HepG2 (cell line): ENCODE results near the gene KIAA1755. TPM values are rescaled to one million over a fixed set of nuclear protein-coding genes. Genes with fewer than 3 reads are reported as not detected.
A peak's percentile ranks its signal among the peaks of the same experiment; 100 is the strongest.

Experiments
- GTF3A ChIP-seq: sonication (generic); formaldehyde crosslinking; conservative IDR thresholded peaks from 2 replicates; pipeline ENCODE4 v1.4.0; 2020; ENCODE audit warnings: mild to moderate bottlenecking, missing genetic modification reagents
- KDM2A ChIP-seq: sonication (generic); formaldehyde crosslinking; IDR thresholded peaks from 2 replicates; pipeline ENCODE4 v1.4.0; 2020; ENCODE audit warnings: low read depth, missing genetic modification reagents, borderline replicate concordance
- KDM5B ChIP-seq: sonication (generic); formaldehyde crosslinking; IDR thresholded peaks from 2 replicates; pipeline ENCODE4 v1.4.0; 2020; ENCODE audit warnings: missing genetic modification reagents, mild to moderate bottlenecking, borderline replicate concordance
- MLLT10 ChIP-seq: sonication (generic); formaldehyde crosslinking; IDR thresholded peaks from 2 replicates; pipeline ENCODE4 v1.4.0; 2020; ENCODE audit warnings: missing genetic modification reagents
- MTF1 ChIP-seq: sonication (generic); formaldehyde crosslinking; IDR thresholded peaks from 2 replicates; pipeline ENCODE4 v1.5.0; 2020; ENCODE audit warnings: missing genetic modification reagents
- PHF20 ChIP-seq: sonication (generic); formaldehyde crosslinking; IDR thresholded peaks from 2 replicates; pipeline ENCODE4 v1.5.0; 2020; ENCODE audit warnings: mild to moderate bottlenecking, missing genetic modification reagents
- RELA ChIP-seq: sonication (generic); formaldehyde crosslinking; IDR thresholded peaks from 2 replicates; pipeline ENCODE4 v1.4.0; 2020; ENCODE audit warnings: missing genetic modification reagents
- REPIN1 ChIP-seq: sonication (generic); formaldehyde crosslinking; IDR thresholded peaks from 2 replicates; pipeline ENCODE4 v1.8.0; 2022; ENCODE audit warnings: missing genetic modification reagents, low read depth, mild to moderate bottlenecking, borderline replicate concordance
- RFX3 ChIP-seq: IDR thresholded peaks from 2 replicates; pipeline ENCODE4 v1.6.1; 2016; ENCODE audit warnings: missing biosample characterization, missing genetic modification reagents
- STAG1 ChIP-seq: sonication (generic); formaldehyde crosslinking; IDR thresholded peaks from 2 replicates; pipeline ENCODE4 v1.4.0; 2020; ENCODE audit warnings: missing genetic modification reagents
- TFDP2 ChIP-seq: sonication (generic); formaldehyde crosslinking; IDR thresholded peaks from 2 replicates; pipeline ENCODE4 v1.4.0; 2020; ENCODE audit warnings: missing genetic modification reagents
- ZFAT ChIP-seq: sonication (generic); formaldehyde crosslinking; conservative IDR thresholded peaks from 2 replicates; pipeline ENCODE4 v1.8.1; 2023; ENCODE audit warnings: missing genetic modification reagents, inconsistent platforms
- ZHX1 ChIP-seq: sonication (generic); formaldehyde crosslinking; IDR thresholded peaks from 2 replicates; pipeline ENCODE4 v1.8.1; 2022; ENCODE audit warnings: low read depth, mild to moderate bottlenecking, missing genetic modification reagents
- ZNF296 ChIP-seq: sonication (generic); formaldehyde crosslinking; conservative IDR thresholded peaks from 2 replicates; pipeline ENCODE4 v1.5.0; 2020; ENCODE audit warnings: mild to moderate bottlenecking, missing genetic modification reagents
- ZNF407 ChIP-seq: sonication (generic); formaldehyde crosslinking; IDR thresholded peaks from one replicate; pipeline ENCODE4 v1.5.1; 2020; ENCODE audit warnings: mild to moderate bottlenecking, missing genetic modification reagents; ENCODE audit errors: not compliant biosample characterization
- ZNF776 ChIP-seq: sonication (generic); formaldehyde crosslinking; IDR thresholded peaks from 2 replicates; pipeline ENCODE4 v1.4.0; 2020; ENCODE audit warnings: mild to moderate bottlenecking, missing genetic modification reagents
- ZNF891 ChIP-seq: sonication (generic); formaldehyde crosslinking; IDR thresholded peaks from 2 replicates; pipeline ENCODE4 v1.5.0; 2020; ENCODE audit warnings: mild to moderate bottlenecking, missing genetic modification reagents
- polyA plus RNA-seq, 8 experiments: library from polyadenylated mRNA; depleted of rRNA in 3 of 8; stranded (reverse) in 7 of 8; unstranded in 1 of 8; fragments of >200 nt; fragmentation: Illumina TruSeq in 4 of 8; extraction: Trizol in 4 of 8; gene quantifications; 2 replicates each; pipeline versions ENCODE4 v1.2.1 to v1.2.3, GENCODE V29; 2011 to 2016; ENCODE audit warnings: low read depth in 4 of 8, missing spikeins in 1 of 8, mixed read lengths in 1 of 8; ENCODE audit not compliant: insufficient read depth in 1 of 8
- total RNA-seq, 5 experiments: library from RNA; depleted of rRNA; stranded (reverse); fragments of >200 nt; fragmentation: Illumina TruSeq; extraction: Trizol; gene quantifications; 2 replicates each; pipeline ENCODE4 v1.2.3, GENCODE V29; 2016; ENCODE audit warnings: low read depth in 1 of 5

KIAA1755 gene
- total and polyA plus RNA-seq, 2 of the 13 experiments (the other 11 are each of a cell fraction or from before 2014, with no cell fraction given): 0.04 TPM; not detected in 1

- TF ChIP-seq REPIN1 (CRISPR knock-in tag): no peak
- peak; percentile 26; the same call in 1 of the 2 replicates for TF ChIP-seq KDM2A (CRISPR knock-in tag)
- TF ChIP-seq GTF3A (CRISPR knock-in tag): no peak
- peak; percentile 95 for TF ChIP-seq STAG1
- TF ChIP-seq TFDP2 (CRISPR knock-in tag): no peak
- no peak for TF ChIP-seq MTF1 (CRISPR knock-in tag)
- TF ChIP-seq PHF20: 0 out of 2 replicates have a peak, but pooled peaks have one; percentile 16
- TF ChIP-seq RFX3 (CRISPR knock-in tag): no peak
- no peak for TF ChIP-seq RELA (CRISPR knock-in tag)
- TF ChIP-seq ZHX1 (CRISPR knock-in tag): no peak
- TF ChIP-seq ZNF407 (CRISPR knock-in tag): peak; percentile 24
- TF ChIP-seq KDM5B: 0 out of 2 replicates have a peak, but pooled peaks have one; percentile 36
- TF ChIP-seq MLLT10 (CRISPR knock-in tag): no peak
- TF ChIP-seq ZNF776 (CRISPR knock-in tag): 0 out of 2 replicates have a peak, but pooled peaks have one; percentile 34
- TF ChIP-seq ZNF296 (CRISPR knock-in tag): no peak
- 0 out of 2 replicates have a peak, but pooled peaks have one; percentile 52 for TF ChIP-seq ZNF891
- TF ChIP-seq ZFAT (CRISPR knock-in tag): no peak
Observed at GRCh38 chr20:38222231-38222922, 38.2 kb downstream of the KIAA1755 start (continued).
